ENCODE measurements around the gene TNC. TPM values are rescaled to one million over a fixed set of nuclear protein-coding genes. Genes with fewer than 3 reads are reported as not detected.
A peak's percentile ranks its signal among the peaks of the same experiment; 100 is the strongest.

Gene TNC
- total and polyA plus RNA-seq, 8 donors: 3.5 to 265 (median 80.1) TPM

DNA sequence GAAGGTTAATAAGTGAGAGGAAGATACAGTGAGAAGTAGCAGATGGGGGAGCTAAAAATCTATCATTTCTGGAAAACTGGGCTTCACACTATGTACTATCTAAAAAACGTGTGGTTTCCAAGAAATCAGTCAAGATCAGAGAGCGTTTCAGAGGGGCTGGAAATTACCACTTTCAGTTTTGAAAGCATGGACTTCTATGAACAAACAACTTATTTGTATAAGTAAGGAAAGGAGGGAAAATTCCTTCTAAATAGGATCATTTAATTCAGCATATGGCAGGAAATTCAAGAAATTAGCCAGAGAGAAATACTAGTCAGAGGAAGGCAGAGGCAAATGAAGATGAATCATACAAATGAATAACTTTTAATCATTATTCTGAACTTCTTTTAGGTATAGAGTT, 11.3 kb downstream of the TNC start:
- Histone ChIP-seq H3K4me3 (no peak overlapping the region), H3K36me3 (no peaks in the 10 kb centered on the region), H3K27me3 (no peaks in the 10 kb centered on the region), H3K4me1 (peaks cover 22 to 42% (median 32%) of the 10 kb centered on the region in 4 donors), H3K9me3 (no peaks in the 10 kb centered on the region), H3K27ac (peak overlapping the region in 4 of 5 donors; percentile 53 to 75 (median 66))
- no peak for TF ChIP-seq POLR2A (IDR thresholded peaks at IDR 0.05)
- TF ChIP-seq EP300 (IDR thresholded peaks at IDR 0.05): no peak
- TF ChIP-seq, protein P1, sequence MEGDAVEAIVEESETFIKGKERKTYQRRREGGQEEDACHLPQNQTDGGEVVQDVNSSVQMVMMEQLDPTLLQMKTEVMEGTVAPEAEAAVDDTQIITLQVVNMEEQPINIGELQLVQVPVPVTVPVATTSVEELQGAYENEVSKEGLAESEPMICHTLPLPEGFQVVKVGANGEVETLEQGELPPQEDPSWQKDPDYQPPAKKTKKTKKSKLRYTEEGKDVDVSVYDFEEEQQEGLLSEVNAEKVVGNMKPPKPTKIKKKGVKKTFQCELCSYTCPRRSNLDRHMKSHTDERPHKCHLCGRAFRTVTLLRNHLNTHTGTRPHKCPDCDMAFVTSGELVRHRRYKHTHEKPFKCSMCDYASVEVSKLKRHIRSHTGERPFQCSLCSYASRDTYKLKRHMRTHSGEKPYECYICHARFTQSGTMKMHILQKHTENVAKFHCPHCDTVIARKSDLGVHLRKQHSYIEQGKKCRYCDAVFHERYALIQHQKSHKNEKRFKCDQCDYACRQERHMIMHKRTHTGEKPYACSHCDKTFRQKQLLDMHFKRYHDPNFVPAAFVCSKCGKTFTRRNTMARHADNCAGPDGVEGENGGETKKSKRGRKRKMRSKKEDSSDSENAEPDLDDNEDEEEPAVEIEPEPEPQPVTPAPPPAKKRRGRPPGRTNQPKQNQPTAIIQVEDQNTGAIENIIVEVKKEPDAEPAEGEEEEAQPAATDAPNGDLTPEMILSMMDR (IDR thresholded peaks at IDR 0.05): no peak
- no peak for TF ChIP-seq POLR2AphosphoS5 (IDR thresholded peaks at IDR 0.05)
- 14 to 24% (median 14%) methylated on average over 2 of the region's 2 CpGs for WGBS, 5 donors
- peak in 1 of 2 donors; percentile 53 for DNase-seq
- intact Hi-C loops (cut with DNase I; ENCODE audit: low total_unique reads): no loop called here

DNA sequence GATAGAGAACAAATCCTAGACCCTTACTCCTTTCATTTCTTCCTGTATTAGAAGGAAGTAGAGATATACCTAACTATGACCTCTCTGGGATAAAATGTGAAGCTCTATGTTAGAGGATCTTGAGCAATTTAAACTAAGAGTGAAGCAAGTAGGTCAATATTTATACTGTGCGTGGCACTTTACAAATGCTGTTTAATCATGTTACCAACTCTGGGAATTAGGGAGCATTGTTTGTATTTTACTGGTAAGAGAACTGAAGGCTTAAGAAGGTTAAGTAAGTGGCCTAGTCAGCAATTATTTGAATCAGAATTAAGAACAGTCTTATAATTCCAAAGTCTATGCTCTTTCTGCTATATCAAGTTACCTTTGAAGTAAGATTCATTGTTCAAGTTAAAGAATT, 12.0 kb downstream of the TNC start:
- no peaks in the 10 kb centered on the region for H3K9me3 ChIP-seq
- H3K36me3 ChIP-seq: no peaks in the 10 kb centered on the region
- WGBS, 5 donors: 21 to 45% (median 25%) methylated on average over 1 of the region's 1 CpG
- H3K4me1 ChIP-seq: peaks cover 22 to 46% (median 32%) of the 10 kb centered on the region in 4 donors
- H3K27me3 ChIP-seq: no peaks in the 10 kb centered on the region
- no peak overlapping the region for H3K4me3 ChIP-seq
- no peak for TF ChIP-seq EP300 (IDR thresholded peaks at IDR 0.05)
- peak in 2 of 3 donors; percentile 39 to 76 for TF ChIP-seq POLR2AphosphoS5 (IDR thresholded peaks at IDR 0.05)
- TF ChIP-seq, protein P1 (IDR thresholded peaks at IDR 0.05): no peak
- intact Hi-C loops (cut with DNase I; ENCODE audit: low total_unique reads): no loop called here
- H3K27ac ChIP-seq: peak overlapping the region in 4 of 5 donors; percentile 53 to 75 (median 66)
- DNase-seq: peak in 1 of 2 donors; percentile 60

DNA sequence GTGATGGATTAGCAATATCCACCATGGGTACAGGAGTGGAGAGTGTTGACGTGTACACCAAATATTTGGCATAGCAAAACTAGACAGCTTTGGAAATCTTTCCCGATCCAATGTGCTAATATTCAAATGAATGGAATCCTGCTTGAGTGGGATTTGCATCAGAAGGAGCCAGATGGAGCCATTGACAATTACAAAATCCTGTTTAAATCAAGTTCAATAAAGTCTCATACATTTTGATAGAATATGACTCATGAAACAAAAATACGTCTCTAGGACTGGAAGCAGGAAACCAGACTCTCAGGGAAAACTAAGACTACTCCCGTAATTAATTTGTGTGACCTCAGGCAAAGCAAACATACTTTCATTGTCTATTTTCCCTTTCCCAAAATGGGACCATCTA, 13.0 kb downstream of the TNC start:
- Histone ChIP-seq H3K4me1 (peaks cover 22 to 50% (median 32%) of the 10 kb centered on the region in 4 donors), H3K27ac (peak overlapping the region in 4 of 5 donors; percentile 53 to 75 (median 66)), H3K36me3 (no peaks in the 10 kb centered on the region), H3K4me3 (no peak overlapping the region), H3K9me3 (no peaks in the 10 kb centered on the region), H3K27me3 (no peaks in the 10 kb centered on the region)
- intact Hi-C loops (cut with DNase I; ENCODE audit: low total_unique reads): no loop called here
- DNase-seq: no peak
- no peak for TF ChIP-seq POLR2A (IDR thresholded peaks at IDR 0.05)
- TF ChIP-seq POLR2AphosphoS5 (IDR thresholded peaks at IDR 0.05): peak in 1 of 3 donors; percentile 38
- WGBS, 5 donors: 46 to 62% (median 52%) methylated on average over 4 of the region's 4 CpGs

DNA sequence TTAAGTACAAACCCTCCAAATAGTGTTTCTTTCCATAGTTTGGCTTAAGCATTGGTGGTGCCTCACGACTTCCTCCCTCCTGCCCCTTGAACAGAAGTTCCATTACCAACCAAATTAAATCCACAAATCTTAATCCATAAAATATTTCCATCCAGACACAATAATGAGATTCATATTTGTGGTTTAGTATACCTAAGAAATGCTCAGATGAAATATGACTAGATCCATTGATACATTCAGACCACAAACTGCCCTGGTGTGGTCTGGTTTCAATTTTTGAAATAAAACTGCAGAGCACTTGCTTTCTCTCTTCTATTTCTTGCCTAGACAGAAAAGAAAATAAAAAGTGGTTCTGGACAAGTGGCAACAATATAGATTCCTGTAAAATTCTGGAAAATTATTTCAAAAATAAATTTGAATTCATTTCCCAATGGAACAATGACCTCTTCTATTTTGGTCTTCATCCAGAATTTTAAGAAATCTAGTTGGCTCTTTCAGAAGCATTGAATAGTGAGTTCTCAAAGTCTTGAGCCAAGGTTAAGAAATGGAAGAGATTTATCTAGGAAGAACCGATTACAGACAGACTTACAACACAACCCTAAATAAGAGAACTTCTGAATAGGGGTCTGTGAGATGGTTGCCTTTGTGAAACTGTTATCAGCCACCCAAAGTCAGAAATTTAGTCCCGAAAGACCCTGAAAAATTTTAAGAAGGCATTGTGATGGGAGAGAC, 14.0 kb downstream of the TNC start:
- H3K4me1 ChIP-seq: peaks cover 22 to 60% (median 32%) of the 10 kb centered on the region in 4 donors
- H3K9me3 ChIP-seq: no peaks in the 10 kb centered on the region
- no peak overlapping the region for H3K4me3 ChIP-seq
- TF ChIP-seq, protein P1 (IDR thresholded peaks at IDR 0.05): no peak
- no peak for TF ChIP-seq POLR2A (IDR thresholded peaks at IDR 0.05)
- TF ChIP-seq POLR2AphosphoS5 (IDR thresholded peaks at IDR 0.05): no peak
- TF ChIP-seq EP300 (IDR thresholded peaks at IDR 0.05): no peak
- no peaks in the 10 kb centered on the region for H3K36me3 ChIP-seq
- no peaks in the 10 kb centered on the region for H3K27me3 ChIP-seq
- WGBS, 5 donors: 79 to 92% (median 85%) methylated on average over 3 of the region's 3 CpGs
- no peak for DNase-seq
- H3K27ac ChIP-seq: peak overlapping the region in 3 of 5 donors; percentile 53 to 75 (median 64)
- intact Hi-C loops (cut with DNase I; ENCODE audit: low total_unique reads): no loop called here

DNA sequence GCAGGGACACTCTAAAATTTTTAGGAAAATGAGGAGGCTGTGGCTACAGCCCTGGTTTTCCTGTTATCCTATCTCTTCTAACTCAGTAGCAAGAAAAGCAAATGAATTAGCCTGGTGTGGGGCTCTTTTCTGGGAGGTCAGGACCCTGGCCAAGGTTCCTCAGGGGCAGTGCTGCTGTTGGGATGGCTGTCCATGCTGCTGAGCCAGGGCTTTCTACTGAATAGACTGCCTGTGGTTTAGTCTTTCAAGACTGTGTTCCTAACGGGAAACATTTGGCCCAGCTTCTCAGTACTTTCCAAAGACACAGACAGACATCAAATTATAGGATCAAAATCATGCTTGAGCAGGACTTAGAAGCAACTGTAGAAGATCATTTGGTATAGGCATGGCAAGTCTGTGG, 18.1 kb downstream of the TNC start:
- H3K4me1 ChIP-seq: peaks cover 0 to 35% (median 2%) of the 10 kb centered on the region in 4 donors
- no peaks in the 10 kb centered on the region for H3K9me3 ChIP-seq
- WGBS, 5 donors: 46 to 84% (median 78%) methylated on average over 1 of the region's 1 CpG
- no peak overlapping the region for H3K4me3 ChIP-seq
- H3K27ac ChIP-seq: peak overlapping the region in 1 of 5 donors; percentile 22
- DNase-seq: peak in 1 of 2 donors; percentile 26
- TF ChIP-seq POLR2AphosphoS5 (IDR thresholded peaks at IDR 0.05) (no peak), EP300 (IDR thresholded peaks at IDR 0.05) (no peak), POLR2A (IDR thresholded peaks at IDR 0.05) (no peak)
- TF ChIP-seq, protein P1 (IDR thresholded peaks at IDR 0.05): no peak
- intact Hi-C loops (cut with DNase I; ENCODE audit: low total_unique reads): no loop called here
- no peaks in the 10 kb centered on the region for H3K36me3 ChIP-seq
- H3K27me3 ChIP-seq: no peaks in the 10 kb centered on the region

Data from stomach (tissue), 9 donors.